ENCODE measurements around the gene CHRNA7.

The CHRNA7 gene

GRCh38 chr15:32218666-32219065 lies 188.4 kb downstream of the CHRNA7 start:
- DNase-seq = no peak
